OCI-LY3 (cell line): ENCODE data around the gene DDA1.

Experiments
- CTCF ChIP-seq: fragments of 200-600, 300-600 bp; sonication (generic); IDR thresholded peaks from 2 replicates; pipeline ENCODE4 v1.5.1; 2014; ENCODE audit warnings: antibody characterized with exemption, low read length, low read depth
- EZH2phosphoT487 ChIP-seq: fragments of 200-600 bp; shearing (Covaris generic); IDR thresholded peaks from 2 replicates; pipeline ENCODE4 v1.6.1; 2018; ENCODE audit warnings: antibody characterized with exemption, mixed run types, low read depth

DNA sequence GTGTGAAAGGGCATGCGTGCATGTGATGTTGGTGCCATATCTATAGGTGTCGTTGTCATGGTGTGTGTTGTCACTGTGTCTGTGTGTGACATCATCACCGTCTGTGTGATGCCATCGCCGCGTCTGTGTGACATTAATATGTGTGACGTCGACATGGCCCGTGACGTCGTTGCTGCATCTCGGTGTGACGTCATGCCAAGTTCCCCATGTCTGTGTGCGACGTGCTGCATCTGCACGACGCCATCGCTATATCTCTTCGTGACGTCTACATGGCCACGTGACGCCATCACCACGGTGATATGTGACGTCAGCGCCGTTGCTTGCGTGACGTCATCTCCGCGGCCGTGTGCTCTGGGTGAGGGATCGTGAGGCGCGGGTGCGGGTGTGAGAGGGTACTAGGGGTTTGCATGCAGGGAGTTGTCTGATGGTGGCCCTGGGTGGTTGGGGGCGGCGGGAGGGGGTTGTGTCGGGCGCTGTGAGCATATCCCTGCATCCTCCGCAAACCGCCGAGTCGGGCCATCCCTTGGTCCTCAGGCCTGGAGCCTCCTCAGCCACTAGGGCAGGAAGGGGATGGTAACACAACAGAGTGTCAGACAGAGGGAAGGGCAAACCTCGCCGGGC lies 42.6 kb downstream of the DDA1 start:
- TF ChIP-seq CTCF (no peak), EZH2phosphoT487 (no peak)
